Stimulated activated CD4-positive, alpha-beta T cell treated with anti-CD3 and anti-CD28 coated beads, Interleukin-1b, Interleukin-23, amount 100 ng/mL, for 4 hours (primary cell): ENCODE measurements around the gene ATG9B.

Experiments
- DNase-seq, 2 donors: peaks; one replicate each; pipeline ENCODE4 v3.0.0-alpha.2; 2020; ENCODE audit warnings: low read depth in 2 of 2

Gene ATG9B

DNA sequence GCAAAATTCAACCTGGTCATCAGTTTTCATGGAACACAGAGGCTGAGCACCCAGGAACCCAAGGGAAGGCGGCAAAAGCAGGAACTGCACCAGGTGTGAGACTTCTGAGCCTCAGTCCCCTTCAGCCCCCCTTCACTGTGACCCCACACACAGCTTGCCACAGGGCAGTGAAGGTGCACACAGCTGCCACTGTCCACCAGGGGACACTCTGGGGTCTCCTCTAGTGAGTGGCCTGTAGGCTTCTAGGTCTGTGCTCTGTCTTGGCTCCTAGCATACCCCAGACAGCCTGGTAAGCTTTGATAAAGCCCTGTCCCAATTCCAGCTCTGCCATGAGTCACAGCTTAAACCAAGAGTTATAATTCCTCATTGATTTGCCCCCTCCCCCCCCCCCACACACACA, 58.3 kb downstream of the ATG9B start:
- DNase-seq, result no peak

GRCh38 chr7:150965273-150965830, 58.9 kb downstream of the ATG9B start:
- DNase-seq, result no peak
